ENCODE data around the gene LENG1.
"Not testable (repeated sequence)": the region's sequence is repeated elsewhere in the genome, so short reads cannot be mapped to it uniquely, and the experiment has no call there.

The LENG1 gene
- 25.2 to 36.0 (median 30.6) reads per million in 4 experiments for total RNA-seq

GRCh38 chr19:54159352-54160181 is at the start of gene LENG1:
LENG1 (minus strand) TSS chr19:54159721; CDS start chr19:54159695, 26 bp downstream.
- peak; percentile 98 for DNase-seq

DNA sequence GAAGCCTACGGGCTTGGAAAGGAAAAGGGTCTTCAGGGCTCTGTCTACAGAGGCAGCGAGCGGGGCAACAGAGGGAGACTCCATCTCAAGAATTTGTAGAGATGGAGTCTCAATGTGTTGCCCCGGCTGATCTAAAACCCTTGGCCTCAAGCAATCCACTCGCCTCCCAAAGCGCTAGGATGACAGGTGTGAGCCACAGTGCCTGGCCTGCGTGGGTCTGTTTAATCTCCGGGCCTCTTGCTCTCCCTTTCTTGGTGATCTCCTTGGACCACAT is 49.2 kb upstream of the LENG1 start:
- no peak for DNase-seq

DNA sequence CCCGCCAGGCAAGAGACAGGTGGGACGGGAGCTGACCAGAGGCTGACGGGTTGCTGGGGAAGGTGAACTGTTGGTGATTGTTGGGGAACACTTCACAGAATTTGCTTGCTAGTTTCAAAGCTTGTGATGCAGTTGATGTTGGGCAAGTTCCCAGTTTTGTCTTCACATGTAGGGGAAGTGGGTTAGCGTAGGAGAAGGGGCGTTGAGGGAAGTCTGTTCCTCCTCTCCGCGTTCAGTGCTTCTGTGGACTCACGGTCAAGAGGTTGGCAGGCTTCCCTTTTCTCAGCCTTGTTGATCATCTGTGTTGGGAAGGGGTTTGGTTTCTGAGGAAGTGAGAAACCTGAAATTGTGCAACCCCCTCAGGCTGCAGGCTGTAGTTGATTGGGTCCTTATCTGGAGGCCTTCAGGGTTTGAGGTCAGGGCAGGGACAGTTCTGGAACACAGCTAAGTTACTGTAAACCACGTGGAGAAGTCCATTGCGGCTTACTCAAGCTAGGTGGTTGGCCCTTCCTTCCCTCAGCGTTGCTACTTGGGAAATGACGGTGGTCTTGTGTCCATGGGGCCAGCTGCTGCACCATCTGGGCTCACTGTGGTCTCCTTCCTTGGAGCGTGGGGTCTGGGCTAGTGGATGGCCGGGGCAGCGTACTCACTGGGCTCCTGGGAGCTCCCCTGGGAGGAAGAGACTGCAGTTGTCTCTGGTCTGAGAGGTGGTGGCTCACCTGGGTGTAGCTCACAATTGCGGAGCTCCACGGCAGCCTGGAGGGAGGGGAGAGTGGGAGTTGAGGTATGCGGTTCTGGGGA is 48.7 kb upstream of the LENG1 start:
- no peak for DNase-seq

DNA sequence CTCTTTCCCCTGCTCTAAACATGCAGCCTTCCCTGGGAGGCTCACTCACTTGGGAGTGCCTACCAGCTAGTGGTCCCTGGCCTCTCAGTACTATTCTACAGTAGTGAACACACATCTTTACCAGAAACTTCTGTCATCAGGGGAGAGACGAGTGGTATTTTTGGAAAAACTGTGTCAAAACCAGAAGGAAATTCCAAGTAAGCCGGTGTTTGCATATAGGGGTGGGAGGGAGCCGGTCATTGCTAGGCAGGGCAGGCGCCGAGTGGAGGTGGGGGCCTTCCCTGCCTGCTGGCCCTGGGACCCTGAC is 48.1 kb upstream of the LENG1 start:
- no peak for DNase-seq

GRCh38 chr19:54207193-54207592 is 47.7 kb upstream of the LENG1 start:
- not testable (repeated sequence) for DNase-seq

DNA sequence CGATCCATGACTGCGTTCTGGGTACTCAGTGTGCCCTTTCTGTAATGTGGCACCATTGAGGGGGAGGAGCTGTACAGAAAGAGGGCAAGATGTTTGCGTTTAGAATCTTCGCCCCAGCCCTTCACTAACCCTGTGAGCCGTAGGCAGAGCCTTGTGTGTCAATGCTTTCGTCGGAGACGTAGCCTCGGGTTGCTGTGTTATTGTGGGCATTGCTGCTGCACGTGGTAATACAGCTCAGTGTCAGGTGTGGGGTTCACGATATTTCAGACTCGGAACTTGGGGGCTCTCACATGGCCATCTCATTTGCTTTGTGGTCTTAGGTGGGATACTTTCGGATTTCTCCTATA is 47.3 kb upstream of the LENG1 start:
- DNase-seq = no peak

DNA sequence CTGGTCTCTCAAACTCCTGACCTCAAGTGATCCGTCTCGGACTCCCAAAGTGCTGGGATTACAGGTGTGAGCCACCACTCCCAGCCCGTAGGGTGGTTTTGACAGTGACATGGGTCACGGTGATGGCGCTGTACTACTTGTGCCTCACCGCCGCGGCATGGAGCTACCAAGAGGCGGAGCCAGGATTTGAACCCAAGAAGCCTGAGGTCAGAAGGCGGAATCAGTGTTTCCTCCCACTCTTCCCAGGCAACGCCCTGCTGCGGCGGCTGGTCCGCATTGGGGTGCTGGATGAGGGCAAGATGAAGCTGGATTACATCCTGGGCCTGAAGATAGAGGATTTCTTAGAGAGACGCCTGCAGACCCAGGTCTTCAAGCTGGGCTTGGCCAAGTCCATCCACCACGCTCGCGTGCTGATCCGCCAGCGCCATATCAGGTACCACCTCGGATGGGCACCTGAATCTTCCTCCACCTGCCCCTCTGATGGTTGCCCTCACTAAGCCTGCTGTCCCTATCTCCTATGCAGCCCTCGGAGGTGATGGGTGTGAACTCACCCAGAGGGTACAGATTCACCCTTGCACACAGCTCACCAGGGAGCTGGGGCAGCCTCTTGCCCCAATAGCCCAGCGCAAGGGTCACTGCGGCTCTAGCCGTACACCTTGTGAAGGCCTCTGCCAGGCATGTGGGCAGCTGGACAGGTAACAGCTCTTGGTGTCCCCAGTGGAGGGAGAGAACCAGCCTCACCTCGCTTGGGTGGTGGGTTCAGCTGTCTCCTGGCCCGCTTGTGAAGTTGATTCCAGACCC is 46.7 kb upstream of the LENG1 start:
- no peak for DNase-seq

DNA sequence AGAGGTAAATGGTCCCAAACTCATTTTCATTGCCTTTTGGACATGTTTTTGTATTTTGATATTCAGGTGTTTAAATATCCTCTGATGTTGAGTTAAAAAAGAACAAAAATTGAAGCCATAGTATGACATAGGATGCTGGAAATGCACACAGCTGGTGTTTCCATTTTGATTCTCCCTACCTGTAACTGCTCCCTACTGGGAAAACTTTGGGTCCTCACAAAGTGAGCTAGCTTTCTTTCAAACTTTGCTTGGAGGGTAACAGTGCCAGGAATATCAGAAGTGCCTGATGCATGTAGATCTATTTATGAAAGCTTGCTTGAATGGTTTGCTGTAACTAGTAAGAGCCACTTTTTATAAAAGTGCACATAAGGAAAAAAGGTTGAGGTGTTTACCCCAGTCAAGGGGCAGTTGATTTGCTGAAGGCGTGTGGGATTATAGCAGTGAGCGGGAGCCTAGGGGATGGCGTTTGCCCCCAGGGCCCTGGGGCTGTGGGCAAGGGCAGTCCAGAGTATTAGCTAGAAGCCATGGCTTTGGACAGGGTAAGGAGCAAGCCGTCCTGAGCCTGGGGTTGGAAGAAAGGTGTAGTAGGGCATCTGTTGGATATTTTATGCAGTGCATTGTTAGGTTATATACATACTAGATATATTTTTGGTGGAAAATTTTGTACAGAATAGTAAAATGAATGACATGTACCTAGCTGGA is 45.4 kb upstream of the LENG1 start:
- no peak for DNase-seq

DNA sequence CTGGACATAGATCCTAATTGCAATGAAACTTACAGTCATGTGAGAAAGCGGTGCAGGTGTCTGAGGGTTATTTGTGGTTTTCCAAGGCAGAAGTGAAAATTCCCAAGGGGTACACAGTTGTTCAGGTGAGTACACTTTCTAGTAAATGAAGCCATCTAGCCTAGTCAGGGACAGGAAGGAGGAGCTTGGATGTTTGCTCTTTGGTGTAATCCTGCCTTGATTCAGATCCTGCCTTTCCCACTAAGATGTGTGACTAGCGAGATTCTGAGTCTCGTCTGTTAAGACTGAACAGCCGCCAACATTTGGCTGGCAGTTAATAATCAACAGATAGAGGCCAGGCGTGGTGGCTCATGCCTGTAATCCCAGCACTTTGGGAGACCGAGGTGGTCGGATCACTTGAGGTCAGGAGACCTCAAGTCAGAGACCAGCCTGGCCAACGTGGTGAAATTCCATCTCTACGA is 43.7 kb upstream of the LENG1 start:
- no peak for DNase-seq

GRCh38 chr19:54201980-54202379 is 42.5 kb upstream of the LENG1 start:
- DNase-seq = no peak

DNA sequence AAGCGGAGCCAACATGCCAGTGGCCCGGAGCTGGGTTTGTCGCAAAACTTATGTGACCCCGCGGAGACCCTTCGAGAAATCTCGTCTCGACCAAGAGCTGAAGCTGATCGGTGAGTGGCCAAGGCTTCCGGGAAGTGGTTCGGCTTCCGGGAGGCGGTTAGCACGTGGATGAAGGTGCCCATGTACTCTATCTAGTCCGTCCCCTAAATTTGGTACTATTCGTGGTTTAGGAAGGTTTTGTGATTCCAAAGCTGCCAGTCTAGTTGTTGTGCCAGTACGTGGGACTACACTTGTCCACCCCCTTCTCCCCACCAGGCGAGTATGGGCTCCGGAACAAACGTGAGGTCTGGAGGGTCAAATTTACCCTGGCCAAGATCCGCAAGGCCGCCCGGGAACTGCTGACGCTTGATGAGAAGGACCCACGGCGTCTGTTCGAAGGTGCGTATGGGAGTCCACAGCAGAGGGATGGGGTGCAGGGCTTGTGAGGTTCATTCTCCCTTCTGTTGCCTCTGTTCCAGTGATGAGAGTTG is 41.7 kb upstream of the LENG1 start:
- no peak for DNase-seq

- DNase-seq = no peak
These were observed 39.9 kb upstream of the LENG1 start for GRCh38 chr19:54199401-54199800.

GRCh38 chr19:54197121-54197520 is 37.6 kb upstream of the LENG1 start:
- DNase-seq = no peak

DNA sequence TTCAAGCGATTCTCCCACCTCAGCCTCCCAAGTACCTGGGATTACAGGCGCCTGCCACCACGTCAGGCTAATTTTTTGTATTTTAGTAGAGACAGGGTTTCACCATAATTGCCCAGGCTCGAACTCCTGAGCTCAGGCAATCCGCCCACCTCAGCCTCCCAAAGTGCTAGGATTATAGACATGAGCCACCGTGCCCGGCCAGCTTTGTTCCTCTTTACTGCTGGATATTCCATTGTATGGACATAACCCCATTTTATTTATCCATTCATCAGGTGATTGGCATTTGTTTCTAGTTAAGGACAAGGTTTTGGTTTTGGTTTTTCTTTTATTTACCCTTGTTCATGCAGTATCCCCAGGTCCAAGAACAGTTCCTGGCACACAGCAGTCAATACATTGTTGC is 37.0 kb upstream of the LENG1 start:
- no peak for DNase-seq

DNA sequence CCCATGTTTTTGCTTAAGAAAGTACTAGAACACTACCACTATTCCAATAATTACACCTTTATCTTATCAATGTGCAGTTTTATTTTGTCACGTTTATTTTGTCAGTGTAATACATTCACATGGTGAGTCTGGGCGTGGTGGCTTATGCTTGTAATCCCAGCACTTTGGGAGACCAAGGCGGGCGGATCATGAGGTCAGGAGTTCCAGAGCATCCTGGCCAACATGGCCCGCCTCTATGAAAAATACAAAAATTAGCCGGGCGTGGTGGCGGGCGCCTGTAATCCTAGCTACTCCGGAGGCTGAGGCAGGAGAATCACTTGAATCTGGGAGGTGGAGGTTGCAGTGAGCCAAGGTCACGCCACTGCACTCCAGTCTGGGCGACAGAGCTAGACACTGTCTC is 34.9 kb upstream of the LENG1 start:
- not testable (repeated sequence) for DNase-seq

DNA sequence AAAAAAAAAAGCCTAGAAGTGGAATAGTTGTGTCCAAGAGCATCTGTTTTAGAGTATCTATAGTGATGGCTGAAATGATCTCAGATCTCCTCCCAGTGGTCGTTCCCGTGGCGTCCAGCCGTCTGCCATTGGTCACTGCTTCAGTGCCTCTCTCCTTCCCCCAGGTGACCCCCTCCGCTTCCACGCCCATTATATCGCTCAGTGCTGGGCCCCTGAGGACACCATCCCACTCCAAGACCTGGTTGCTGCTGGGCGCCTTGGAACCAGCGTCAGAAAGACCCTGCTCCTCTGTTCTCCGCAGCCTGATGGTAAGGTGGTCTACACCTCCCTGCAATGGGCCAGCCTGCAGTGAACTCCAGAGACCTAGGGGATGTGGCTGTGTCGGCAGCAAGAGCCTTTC is 33.5 kb upstream of the LENG1 start:
- DNase-seq = no peak

- DNase-seq = no peak
These were observed 32.4 kb upstream of the LENG1 start for GRCh38 chr19:54191811-54192453.

DNA sequence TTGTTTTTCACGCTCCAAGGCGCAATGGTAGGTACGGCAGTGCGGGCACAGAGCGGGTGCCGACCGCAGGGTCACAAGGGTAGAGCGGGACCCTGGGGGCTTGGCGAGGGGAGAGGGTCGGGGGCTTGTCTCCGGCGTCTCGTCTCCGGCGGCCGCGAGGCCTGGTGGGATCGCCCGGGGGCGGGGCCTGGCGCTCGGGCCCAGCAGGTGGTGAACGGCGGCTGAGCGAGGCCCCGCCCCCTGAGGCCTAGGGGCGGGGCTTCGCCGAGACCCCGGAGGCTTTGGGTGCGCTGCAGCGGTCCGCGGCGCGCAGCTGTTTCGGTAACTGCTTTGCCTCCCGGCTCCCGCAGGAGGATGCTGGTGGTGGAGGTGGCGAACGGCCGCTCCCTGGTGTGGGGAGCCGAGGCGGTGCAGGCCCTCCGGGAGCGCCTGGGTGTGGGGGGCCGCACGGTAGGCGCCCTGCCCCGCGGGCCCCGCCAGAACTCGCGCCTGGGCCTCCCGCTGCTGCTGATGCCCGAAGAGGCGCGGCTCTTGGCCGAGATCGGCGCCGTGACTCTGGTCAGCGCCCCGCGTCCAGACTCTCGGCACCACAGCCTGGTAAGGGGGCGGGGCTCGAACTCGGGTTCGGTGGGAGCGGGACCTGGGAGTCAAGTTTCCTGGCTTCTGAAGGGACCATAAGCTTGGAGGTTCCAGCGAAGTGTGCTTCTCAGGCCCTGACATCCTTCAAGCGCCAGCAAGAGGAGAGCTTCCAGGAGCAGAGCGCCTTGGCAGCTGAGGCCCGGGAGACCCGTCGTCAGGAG is 31.7 kb upstream of the LENG1 start, which contains the start of gene TSEN34:
TSEN34 (plus strand) TSS at position 298 of the 800 bp plus-strand sequence; CDS start at position 355, 57 bp downstream.
- peak; percentile 88 for DNase-seq

- DNase-seq = peak; percentile 99
These were observed 31.0 kb upstream of the LENG1 start for GRCh38 chr19:54190503-54191010.

- peak; percentile 100 for DNase-seq
These were observed 30.4 kb upstream of the LENG1 start for GRCh38 chr19:54189735-54190502.

Measured in effector CD8-positive, alpha-beta T cell (primary cell).